Measurements from ENCODE around the gene TXNDC16.

DNA sequence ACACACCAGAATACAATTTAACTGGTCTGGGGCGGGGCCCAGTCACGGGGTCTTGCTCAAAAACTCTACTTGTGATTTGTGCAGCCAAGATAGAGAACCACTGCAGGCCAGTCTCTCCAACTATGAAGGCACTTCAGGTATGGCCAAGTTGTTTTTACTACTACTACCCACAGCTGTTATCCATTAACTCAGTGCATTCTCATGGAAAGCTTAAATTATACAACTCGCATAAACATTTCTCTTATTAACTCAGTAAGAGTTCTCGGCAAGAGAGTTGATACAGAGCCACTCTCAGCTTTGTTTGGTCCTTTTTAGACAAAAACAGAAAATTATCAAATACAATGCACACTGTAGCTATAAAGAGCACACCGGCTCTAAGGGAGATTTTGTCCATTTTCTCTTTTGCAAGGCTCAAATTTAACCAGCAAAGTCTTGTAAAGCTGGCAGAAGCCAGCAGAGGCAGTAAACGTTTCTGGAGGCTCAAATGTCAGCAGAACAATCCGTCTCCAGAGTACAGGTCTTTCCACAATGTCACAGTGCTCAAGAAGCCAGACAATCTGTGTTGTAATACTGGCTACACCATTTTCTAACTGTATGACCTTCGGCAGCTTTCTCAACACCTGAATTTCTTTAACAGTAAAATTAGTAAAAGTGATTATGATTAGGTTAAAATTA, 152.2 kb downstream of the TXNDC16 start:
- TF ChIP-seq, protein P1, sequence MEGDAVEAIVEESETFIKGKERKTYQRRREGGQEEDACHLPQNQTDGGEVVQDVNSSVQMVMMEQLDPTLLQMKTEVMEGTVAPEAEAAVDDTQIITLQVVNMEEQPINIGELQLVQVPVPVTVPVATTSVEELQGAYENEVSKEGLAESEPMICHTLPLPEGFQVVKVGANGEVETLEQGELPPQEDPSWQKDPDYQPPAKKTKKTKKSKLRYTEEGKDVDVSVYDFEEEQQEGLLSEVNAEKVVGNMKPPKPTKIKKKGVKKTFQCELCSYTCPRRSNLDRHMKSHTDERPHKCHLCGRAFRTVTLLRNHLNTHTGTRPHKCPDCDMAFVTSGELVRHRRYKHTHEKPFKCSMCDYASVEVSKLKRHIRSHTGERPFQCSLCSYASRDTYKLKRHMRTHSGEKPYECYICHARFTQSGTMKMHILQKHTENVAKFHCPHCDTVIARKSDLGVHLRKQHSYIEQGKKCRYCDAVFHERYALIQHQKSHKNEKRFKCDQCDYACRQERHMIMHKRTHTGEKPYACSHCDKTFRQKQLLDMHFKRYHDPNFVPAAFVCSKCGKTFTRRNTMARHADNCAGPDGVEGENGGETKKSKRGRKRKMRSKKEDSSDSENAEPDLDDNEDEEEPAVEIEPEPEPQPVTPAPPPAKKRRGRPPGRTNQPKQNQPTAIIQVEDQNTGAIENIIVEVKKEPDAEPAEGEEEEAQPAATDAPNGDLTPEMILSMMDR (IDR thresholded peaks at IDR 0.05; ENCODE audit: insufficient read depth, low read length, poor library complexity, severe bottlenecking) = no peak
- no peak for TF ChIP-seq EZH2phosphoT487 (conservative IDR thresholded peaks at IDR 0.05; ENCODE audit: low read length)

All from SU-DHL-6 (cell line).